Measurements from ENCODE around the gene DNAJC5.
A peak's percentile ranks its signal among the peaks of the same experiment; 100 is the strongest.

DNAJC5 gene

GRCh38 chr20:63885264-63886053, 9.5 kb upstream of the DNAJC5 start:
- no peak for DNase-seq

- DNase-seq: no peak
Measured at GRCh38 chr20:63886054-63886419, 8.9 kb upstream of the DNAJC5 start.

GRCh38 chr20:63886921-63887320, 8.0 kb upstream of the DNAJC5 start:
- no peak for DNase-seq

- DNase-seq: no peak
Measured at GRCh38 chr20:63889241-63890200, 5.4 kb upstream of the DNAJC5 start.

GRCh38 chr20:63890201-63890576, 4.7 kb upstream of the DNAJC5 start:
- DNase-seq: no peak

GRCh38 chr20:63890616-63891015, 4.3 kb upstream of the DNAJC5 start:
- DNase-seq: no peak

GRCh38 chr20:63891061-63892002, 3.6 kb upstream of the DNAJC5 start:
- DNase-seq: no peak

GRCh38 chr20:63892402-63892801, 2.5 kb upstream of the DNAJC5 start:
- DNase-seq: no peak

GRCh38 chr20:63893999-63894357, 948 bp upstream of the DNAJC5 start:
- no peak for DNase-seq

- no peak for DNase-seq
Measured at GRCh38 chr20:63895202-63895951, 451 bp downstream of the DNAJC5 start.

GRCh38 chr20:63895952-63896263, 982 bp downstream of the DNAJC5 start:
- DNase-seq: no peak

GRCh38 chr20:63896264-63897105, 1.6 kb downstream of the DNAJC5 start:
- peak; percentile 72 for DNase-seq

GRCh38 chr20:63897978-63898561, 3.1 kb downstream of the DNAJC5 start:
- no peak for DNase-seq

- no peak for DNase-seq
Measured at GRCh38 chr20:63898882-63899558, 4.1 kb downstream of the DNAJC5 start.

- DNase-seq: no peak
Measured at GRCh38 chr20:63900413-63900812, 5.5 kb downstream of the DNAJC5 start.

GRCh38 chr20:63903796-63904561, 9.1 kb downstream of the DNAJC5 start:
- DNase-seq: no peak

- no peak for DNase-seq
Measured at GRCh38 chr20:63908008-63908682, 13.2 kb downstream of the DNAJC5 start.

- no peak for DNase-seq
Measured at GRCh38 chr20:63911176-63911575, 16.2 kb downstream of the DNAJC5 start.

- DNase-seq: no peak
Measured at GRCh38 chr20:63913768-63914167, 18.8 kb downstream of the DNAJC5 start.
